NCI-H446 treated with DMSO at 0.1 percent for 48 hours (cell line): ENCODE data around the gene TNIK.

Source experiments
- DNase-seq: peaks from one replicate; lab custom pipeline; 2025; lab: John Stamatoyannopoulos, UW

TNIK gene

GRCh38 chr3:171358181-171358880, 101.9 kb downstream of the TNIK start:
- no peak for DNase-seq

- no peak for DNase-seq
Observed at GRCh38 chr3:171357721-171358120, 102.5 kb downstream of the TNIK start.

GRCh38 chr3:171356251-171356650, 104.0 kb downstream of the TNIK start:
- no peak for DNase-seq

GRCh38 chr3:171354706-171355582, 105.3 kb downstream of the TNIK start:
- DNase-seq = no peak

- no peak for DNase-seq
Observed at GRCh38 chr3:171354049-171354705, 106.0 kb downstream of the TNIK start.

- no peak for DNase-seq
Observed at GRCh38 chr3:171353423-171353822, 106.8 kb downstream of the TNIK start.

- DNase-seq = no peak
Observed at GRCh38 chr3:171352387-171352935, 107.7 kb downstream of the TNIK start.

- DNase-seq = peak; percentile 96
Observed at GRCh38 chr3:171351676-171352075, 108.5 kb downstream of the TNIK start.

GRCh38 chr3:171350364-171350763, 109.8 kb downstream of the TNIK start:
- no peak for DNase-seq

GRCh38 chr3:171349392-171349791, 110.8 kb downstream of the TNIK start:
- DNase-seq = peak; percentile 37

GRCh38 chr3:171348121-171348520, 112.1 kb downstream of the TNIK start:
- peak; percentile 75 for DNase-seq

GRCh38 chr3:171347301-171348039, 112.7 kb downstream of the TNIK start:
- no peak for DNase-seq

GRCh38 chr3:171346582-171347300, 113.5 kb downstream of the TNIK start:
- DNase-seq = no peak

GRCh38 chr3:171346019-171346418, 114.2 kb downstream of the TNIK start:
- DNase-seq = no peak

GRCh38 chr3:171345107-171345843, 114.9 kb downstream of the TNIK start:
- peak; percentile 97 for DNase-seq

GRCh38 chr3:171343693-171344092, 116.5 kb downstream of the TNIK start:
- DNase-seq = no peak

- DNase-seq = no peak
Observed at GRCh38 chr3:171342783-171343420, 117.3 kb downstream of the TNIK start.

GRCh38 chr3:171342200-171342599, 118.0 kb downstream of the TNIK start:
- no peak for DNase-seq

GRCh38 chr3:171340434-171340833, 119.8 kb downstream of the TNIK start:
- no peak for DNase-seq

GRCh38 chr3:171339598-171339997, 120.6 kb downstream of the TNIK start:
- peak; percentile 67 for DNase-seq
